Psoas muscle (tissue), 8 donors: ENCODE data around the gene SEMA3C. TPM values are rescaled to one million over a fixed set of nuclear protein-coding genes. Genes with fewer than 3 reads are reported as not detected.

ENCODE experiments used
- ATAC-seq, 4 donors: fragments of 200-7000 bp; cut with Tn5 transposase; one replicate each; pipeline ENCODE4 v1.9.1; 2020; ENCODE audit warnings: moderate library complexity in 3 of 4, mild to moderate bottlenecking in 2 of 4
- DNase-seq, 2 donors: peaks; one replicate each; pipeline ENCODE4 v3.0.0-alpha.2; 2020
- H3K27ac ChIP-seq: fragments of 200-600 bp; one replicate; pipeline ENCODE4 v1.8.0; 2022
- H3K27me3 ChIP-seq, 3 donors: fragments of 200-600 bp in 1 of 3; one replicate each; pipeline versions ENCODE4 v1.6.1 to v1.8.0; 2013 to 2022; ENCODE audit warnings: low read length in 2 of 3, mild to moderate bottlenecking in 2 of 3, moderate library complexity in 1 of 3; ENCODE audit not compliant: insufficient read depth in 3 of 3
- H3K36me3 ChIP-seq, 2 donors: fragments of 200-600 bp in 1 of 2; one replicate each; pipeline versions ENCODE4 v1.6.1 to v1.8.0; 2013 to 2022; ENCODE audit warnings: low read depth in 1 of 2, mild to moderate bottlenecking in 1 of 2, moderate library complexity in 1 of 2; ENCODE audit not compliant: insufficient read depth in 1 of 2
- H3K4me1 ChIP-seq: fragments of 200-600 bp; one replicate; pipeline ENCODE4 v1.8.0; 2022
- H3K4me3 ChIP-seq: fragments of 200-600 bp; one replicate; pipeline ENCODE4 v1.8.0; 2022; ENCODE audit warnings: mild to moderate bottlenecking
- H3K9me3 ChIP-seq: fragments of 200-600 bp; one replicate; pipeline ENCODE4 v1.8.0; 2022
- CTCF ChIP-seq: fragments of 200-600 bp; IDR thresholded peaks from one replicate; pipeline ENCODE4 v1.8.0; 2022; ENCODE audit warnings: antibody characterized with exemption
- WGBS, 3 donors: extraction: QIAGEN DNeasy Blood & Tissue Kit; methylation state at CpG; one replicate each; pipeline versions ENCODE4 v1.1.6 to v1.1.7; 2013; 5-methylcytosine and 5-hydroxymethylcytosine counted together
- intact Hi-C, 2 donors: fragments of 100-400 bp; cut with DNase I; formaldehyde crosslinking; loops; one replicate each; pipeline versions ENCODE4 v1.11.0 to v1.14.2; 2022
- polyA plus RNA-seq, 3 donors: library from polyadenylated mRNA; stranded (reverse); fragments of 200-250 nt; gene quantifications; one replicate each; pipeline ENCODE4 v1.2.3, GENCODE V29; 2013
- total RNA-seq, 4 donors: library from RNA; stranded (reverse); fragmentation: NEBNext Ultra II Directional in 2 of 4; extraction: Animal tissue kit (Norgen Biotek cat#: 25700) in 2 of 4; gene quantifications; one replicate each; pipeline versions ENCODE4 v1.2.1 to v1.2.4, GENCODE V29; 2021 to 2023
- donor health status: healthy with polysubstance abuse.
- donor health status: DM: no; HTN: no; CAD: no; lungs with moderate emphysema.
- donor health status: Bipolar disorder and iron deficiency.
- donor health status: healthy.
- donor health status: DM: yes; HTN: yes; CAD: no.
- donor health status: DM: no; HTN: no; CAD: no.
- donor health status: DM: no; HTN: no; CAD: no.
- donor health status: DM: yes; HTN: yes; CAD: no.

Gene SEMA3C
- total and polyA plus RNA-seq, 7 donors = 6.6 to 63.1 (median 18.3) TPM

DNA sequence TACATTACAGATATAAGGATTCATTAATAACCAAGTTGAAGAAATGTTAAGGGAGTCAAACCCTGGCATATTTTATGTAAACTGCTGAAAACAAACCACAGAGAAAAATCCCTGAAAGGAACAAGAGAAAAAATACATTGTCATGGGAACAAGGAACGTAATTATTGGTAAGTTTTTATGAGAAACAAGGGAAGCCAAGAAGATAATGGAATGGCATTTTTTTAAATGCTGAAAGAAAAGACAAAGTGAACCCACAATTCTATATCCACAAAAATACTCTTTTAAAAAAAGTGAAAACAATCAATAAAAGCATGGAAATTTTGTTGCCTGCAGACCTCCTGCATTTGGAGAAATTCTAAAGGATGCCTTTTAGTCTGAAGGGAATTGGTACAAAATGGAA, 144.0 kb downstream of the SEMA3C start:
- H3K27me3 ChIP-seq = no peaks in the 10 kb centered on the region
- intact Hi-C loops = no loop called here
- no peak overlapping the region for H3K4me3 ChIP-seq
- peaks cover 43% of the 10 kb centered on the region for H3K4me1 ChIP-seq
- ATAC-seq (no peak), DNase-seq (no peak)
- no peaks in the 10 kb centered on the region for H3K36me3 ChIP-seq
- H3K27ac ChIP-seq = no peak overlapping the region
- no peaks in the 10 kb centered on the region for H3K9me3 ChIP-seq
- WGBS, 3 donors = 84 to 98% (median 93%) methylated on average over 1 of the region's 1 CpG
- no peak for TF ChIP-seq CTCF

DNA sequence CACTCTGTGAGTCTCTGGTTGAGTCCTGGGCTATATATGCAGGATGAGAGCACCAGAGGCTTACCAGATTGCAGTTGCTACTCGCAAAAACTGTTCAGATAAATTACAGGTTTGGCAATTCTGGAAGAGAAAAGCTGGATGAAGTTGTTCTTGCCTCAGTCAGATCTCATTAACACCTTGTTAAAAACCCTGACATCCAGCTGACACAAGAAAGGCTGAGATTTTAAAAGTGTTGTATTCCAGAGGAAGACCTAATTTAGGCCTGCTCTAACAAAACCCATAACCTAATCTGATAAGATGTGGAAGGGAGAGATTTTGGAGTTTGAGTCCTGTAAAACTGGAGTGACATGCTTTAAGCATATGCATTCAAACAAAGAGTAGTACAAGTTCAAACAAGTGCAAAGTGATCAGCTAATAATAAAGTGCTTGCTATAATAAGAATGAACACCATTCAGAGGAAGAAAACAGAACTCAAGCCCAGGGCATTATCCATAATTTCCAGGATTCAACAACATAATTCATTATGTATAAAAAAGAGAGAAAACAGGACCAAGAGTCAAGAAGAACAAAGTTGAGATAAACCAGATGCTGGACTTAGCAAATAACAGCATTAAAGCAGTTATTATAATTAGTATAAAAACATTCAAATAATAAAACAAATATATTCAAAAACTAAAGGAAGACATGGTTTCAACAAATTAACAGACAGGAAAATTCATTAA, 144.9 kb downstream of the SEMA3C start:
- WGBS, 3 donors = 15 to 36% (median 32%) methylated on average over 1 of the region's 1 CpG

DNA sequence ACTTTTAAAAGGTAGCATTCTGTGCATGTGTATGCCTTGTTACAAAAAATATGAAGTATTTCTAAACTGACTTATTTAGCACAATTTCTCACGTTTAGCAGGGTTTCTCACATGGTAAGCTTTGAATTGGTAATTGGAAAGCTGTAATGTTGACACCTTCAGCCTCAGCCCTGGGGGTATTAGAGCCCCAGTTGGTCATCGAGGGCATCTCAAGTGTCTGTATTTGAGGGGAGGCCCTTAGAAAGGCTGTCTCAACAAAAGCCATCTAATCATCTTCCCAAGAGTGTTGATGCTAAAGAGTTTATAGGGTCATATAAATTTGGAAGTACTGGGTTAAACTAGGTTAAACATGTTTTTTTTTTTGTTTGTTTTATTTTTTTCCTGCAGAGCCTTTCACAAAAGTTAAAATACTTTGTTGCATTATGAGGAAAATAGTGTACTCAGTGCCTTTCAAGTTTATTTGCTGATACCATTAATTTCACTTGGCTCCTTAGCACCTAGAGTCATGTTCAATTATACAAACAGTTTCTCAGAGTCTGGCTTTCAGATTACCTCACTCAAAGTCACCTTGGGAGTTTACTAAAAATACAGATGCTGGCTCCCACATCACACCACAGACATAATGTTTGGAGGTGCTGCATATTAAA, 146.4 kb downstream of the SEMA3C start:
- intact Hi-C loops = no loop called here
- peak in 2 of 4 donors; percentile 59 to 68 for ATAC-seq

More for the DNA sequence above, 144.9 kb downstream of the SEMA3C start:
- Histone ChIP-seq H3K4me3 (no peak overlapping the region), H3K27me3 (no peaks in the 10 kb centered on the region), H3K27ac (no peak overlapping the region), H3K36me3 (no peaks in the 10 kb centered on the region), H3K9me3 (no peaks in the 10 kb centered on the region), H3K4me1 (peaks cover 43% of the 10 kb centered on the region)
- no peak for DNase-seq
- no peak for TF ChIP-seq CTCF
- ATAC-seq = peak in 2 of 4 donors; percentile 43 to 49
- intact Hi-C loops = no loop called here

GRCh38 chr7:80771523-80771922, 147.3 kb downstream of the SEMA3C start:
- WGBS, 3 donors = 67 to 68% (median 67%) methylated on average over 4 of the region's 4 CpGs
- no peak overlapping the region for H3K4me3 ChIP-seq
- ATAC-seq (peak in 2 of 4 donors; percentile 61 to 68), DNase-seq (no peak)
- no peaks in the 10 kb centered on the region for H3K27me3 ChIP-seq
- H3K36me3 ChIP-seq = peaks cover 0 to 2% of the 10 kb centered on the region in 2 donors
- no peaks in the 10 kb centered on the region for H3K9me3 ChIP-seq
- intact Hi-C loops = no loop called here
- H3K27ac ChIP-seq = no peak overlapping the region
- TF ChIP-seq CTCF = no peak
- H3K4me1 ChIP-seq = peaks cover 41% of the 10 kb centered on the region

More for the DNA sequence above, 146.4 kb downstream of the SEMA3C start:
- Histone ChIP-seq H3K36me3 (peaks cover 0 to 2% of the 10 kb centered on the region in 2 donors), H3K27me3 (no peaks in the 10 kb centered on the region), H3K4me1 (peaks cover 43% of the 10 kb centered on the region), H3K27ac (no peak overlapping the region), H3K4me3 (no peak overlapping the region), H3K9me3 (no peaks in the 10 kb centered on the region)
- TF ChIP-seq CTCF = no peak
- WGBS, 3 donors = 23 to 33% (median 28%) methylated on average over 2 of the region's 2 CpGs
- DNase-seq = no peak
